B cell (primary cell): ENCODE results near the gene IGHMBP2.

Source experiments
- CTCF ChIP-seq: fragments of 200-600 bp; IDR thresholded peaks from one replicate; pipeline ENCODE4 v1.8.0; 2022; ENCODE audit warnings: antibody characterized with exemption, mild to moderate bottlenecking
- EZH2 ChIP-seq: IDR thresholded peaks from 2 replicates; pipeline ENCODE4 v1.6.1; 2012; ENCODE audit warnings: borderline replicate concordance, low read depth, mild to moderate bottlenecking, moderate library complexity, low read length; ENCODE audit not compliant: insufficient read depth, poor library complexity, severe bottlenecking

- no peak for TF ChIP-seq CTCF
- TF ChIP-seq EZH2, result no peak
These were observed 11.1 kb upstream of the IGHMBP2 start for GRCh38 chr11:68892576-68892975.
